Raji (cell line): Measurements from ENCODE around the gene PTPRN2.

Source experiments
- POLR2A ChIP-seq: IDR thresholded peaks from 2 replicates; pipeline ENCODE4 v1.6.1; 2011; ENCODE audit warnings: low read depth, low read length, control low read depth; ENCODE audit not compliant: insufficient read depth

The PTPRN2 gene

GRCh38 chr7:158550886-158551452, 36.7 kb downstream of the PTPRN2 start:
- no peak for TF ChIP-seq POLR2A

GRCh38 chr7:158550394-158550700, 37.3 kb downstream of the PTPRN2 start:
- TF ChIP-seq POLR2A: no peak

- TF ChIP-seq POLR2A: no peak
Measured at GRCh38 chr7:158549616-158550393, 37.8 kb downstream of the PTPRN2 start.

- TF ChIP-seq POLR2A: no peak
Measured at GRCh38 chr7:158549176-158549615, 38.4 kb downstream of the PTPRN2 start.

- TF ChIP-seq POLR2A: no peak
Measured at GRCh38 chr7:158548726-158549125, 38.9 kb downstream of the PTPRN2 start.

- TF ChIP-seq POLR2A: no peak
Measured at GRCh38 chr7:158547817-158548216, 39.8 kb downstream of the PTPRN2 start.

GRCh38 chr7:158546626-158547025, 41.0 kb downstream of the PTPRN2 start:
- no peak for TF ChIP-seq POLR2A

GRCh38 chr7:158546214-158546613, 41.4 kb downstream of the PTPRN2 start:
- no peak for TF ChIP-seq POLR2A

- TF ChIP-seq POLR2A: no peak
Measured at GRCh38 chr7:158544708-158545107, 42.9 kb downstream of the PTPRN2 start.

GRCh38 chr7:158543840-158544239, 43.8 kb downstream of the PTPRN2 start:
- TF ChIP-seq POLR2A: no peak

GRCh38 chr7:158542651-158543566, 44.7 kb downstream of the PTPRN2 start:
- TF ChIP-seq POLR2A: no peak

GRCh38 chr7:158541346-158542010, 46.1 kb downstream of the PTPRN2 start:
- no peak for TF ChIP-seq POLR2A

GRCh38 chr7:158539711-158540146, 47.9 kb downstream of the PTPRN2 start:
- no peak for TF ChIP-seq POLR2A

GRCh38 chr7:158538156-158538946, 49.3 kb downstream of the PTPRN2 start:
- TF ChIP-seq POLR2A: no peak

GRCh38 chr7:158537516-158537882, 50.1 kb downstream of the PTPRN2 start:
- TF ChIP-seq POLR2A: no peak

GRCh38 chr7:158536871-158537515, 50.6 kb downstream of the PTPRN2 start:
- no peak for TF ChIP-seq POLR2A
